ENCODE results near the gene BOD1L1.

GRCh38 chr4:13615161-13615560 is 12.4 kb downstream of the BOD1L1 start:
- TF ChIP-seq KLF16 (tag by site-specific recombination; IDR thresholded peaks at IDR 0.05) (no peak), CTCF (tag by site-specific recombination; IDR thresholded peaks at IDR 0.05) (no peak), ZNF24 (tag by site-specific recombination; IDR thresholded peaks at IDR 0.05) (no peak), ZNF211 (tag by site-specific recombination; IDR thresholded peaks at IDR 0.05; ENCODE audit: low read depth) (no peak), ZBTB44 (tag by site-specific recombination; IDR thresholded peaks at IDR 0.05) (no peak)
